Psoas muscle (tissue), 8 donors: ENCODE measurements around the gene HBEGF. TPM values are rescaled to one million over a fixed set of nuclear protein-coding genes. Genes with fewer than 3 reads are reported as not detected.

ENCODE experiments used
- ATAC-seq, 4 donors: fragments of 200-7000 bp; cut with Tn5 transposase; one replicate each; pipeline ENCODE4 v1.9.1; 2020; ENCODE audit warnings: moderate library complexity in 3 of 4, mild to moderate bottlenecking in 2 of 4
- DNase-seq, 2 donors: peaks; one replicate each; pipeline ENCODE4 v3.0.0-alpha.2; 2020
- H3K27ac ChIP-seq: fragments of 200-600 bp; one replicate; pipeline ENCODE4 v1.8.0; 2022
- H3K27me3 ChIP-seq, 3 donors: fragments of 200-600 bp in 1 of 3; one replicate each; pipeline versions ENCODE4 v1.6.1 to v1.8.0; 2013 to 2022; ENCODE audit warnings: low read length in 2 of 3, mild to moderate bottlenecking in 2 of 3, moderate library complexity in 1 of 3; ENCODE audit not compliant: insufficient read depth in 3 of 3
- H3K36me3 ChIP-seq, 2 donors: fragments of 200-600 bp in 1 of 2; one replicate each; pipeline versions ENCODE4 v1.6.1 to v1.8.0; 2013 to 2022; ENCODE audit warnings: low read depth in 1 of 2, mild to moderate bottlenecking in 1 of 2, moderate library complexity in 1 of 2; ENCODE audit not compliant: insufficient read depth in 1 of 2
- H3K4me1 ChIP-seq: fragments of 200-600 bp; one replicate; pipeline ENCODE4 v1.8.0; 2022
- H3K4me3 ChIP-seq: fragments of 200-600 bp; one replicate; pipeline ENCODE4 v1.8.0; 2022; ENCODE audit warnings: mild to moderate bottlenecking
- H3K9me3 ChIP-seq: fragments of 200-600 bp; one replicate; pipeline ENCODE4 v1.8.0; 2022
- CTCF ChIP-seq: fragments of 200-600 bp; IDR thresholded peaks from one replicate; pipeline ENCODE4 v1.8.0; 2022; ENCODE audit warnings: antibody characterized with exemption
- WGBS, 3 donors: extraction: QIAGEN DNeasy Blood & Tissue Kit; methylation state at CpG; one replicate each; pipeline versions ENCODE4 v1.1.6 to v1.1.7; 2013; 5-methylcytosine and 5-hydroxymethylcytosine counted together
- intact Hi-C, 2 donors: fragments of 100-400 bp; cut with DNase I; formaldehyde crosslinking; loops; one replicate each; pipeline versions ENCODE4 v1.11.0 to v1.14.2; 2022
- polyA plus RNA-seq, 3 donors: library from polyadenylated mRNA; stranded (reverse); fragments of 200-250 nt; gene quantifications; one replicate each; pipeline ENCODE4 v1.2.3, GENCODE V29; 2013
- total RNA-seq, 4 donors: library from RNA; stranded (reverse); fragmentation: NEBNext Ultra II Directional in 2 of 4; extraction: Animal tissue kit (Norgen Biotek cat#: 25700) in 2 of 4; gene quantifications; one replicate each; pipeline versions ENCODE4 v1.2.1 to v1.2.4, GENCODE V29; 2021 to 2023
- donor health status: healthy with polysubstance abuse.
- donor health status: DM: no; HTN: no; CAD: no; lungs with moderate emphysema.
- donor health status: Bipolar disorder and iron deficiency.
- donor health status: healthy.
- donor health status: DM: yes; HTN: yes; CAD: no.
- donor health status: DM: no; HTN: no; CAD: no.
- donor health status: DM: no; HTN: no; CAD: no.
- donor health status: DM: yes; HTN: yes; CAD: no.

The HBEGF gene
- total and polyA plus RNA-seq, 7 donors: 14.5 to 60.8 (median 33.5) TPM

- WGBS, 3 donors: 21 to 35% (median 26%) methylated on average over 5 of the region's 5 CpGs
- intact Hi-C loops: loop anchor here (5.0 to 10.0 kb wide), 4 partner anchors 35 to 55 kb away; no protein-coding TSS in a partner anchor
- ATAC-seq: no peak
Measured at GRCh38 chr5:140297283-140297682, 49.1 kb downstream of the HBEGF start.

GRCh38 chr5:140296289-140296688, 50.1 kb downstream of the HBEGF start:
- Histone ChIP-seq H3K36me3 (peaks cover 0 to 25% of the 10 kb centered on the region in 2 donors), H3K4me1 (peaks cover 83% of the 10 kb centered on the region), H3K9me3 (no peaks in the 10 kb centered on the region), H3K4me3 (no peak overlapping the region), H3K27me3 (no peaks in the 10 kb centered on the region), H3K27ac (peak overlapping the region; percentile 83)
- ATAC-seq: no peak
- intact Hi-C loops: loop anchor here (5.0 to 10.0 kb wide), 4 partner anchors 34 to 54 kb away; no protein-coding TSS in a partner anchor
- TF ChIP-seq CTCF: no peak
- DNase-seq: no peak
- WGBS, 3 donors: 84 to 88% (median 86%) methylated on average over 3 of the region's 3 CpGs

More at GRCh38 chr5:140297283-140297682, 49.1 kb downstream of the HBEGF start:
- Histone ChIP-seq H3K9me3 (no peaks in the 10 kb centered on the region), H3K4me1 (peaks cover 82% of the 10 kb centered on the region), H3K36me3 (peaks cover 0 to 25% of the 10 kb centered on the region in 2 donors), H3K27me3 (no peaks in the 10 kb centered on the region), H3K27ac (peak overlapping the region; percentile 83), H3K4me3 (no peak overlapping the region)
- no peak for TF ChIP-seq CTCF
- no peak for DNase-seq

- 2 to 10% (median 3%) methylated on average over 1 of the region's 1 CpG for WGBS, 3 donors
- no peak for DNase-seq
- Histone ChIP-seq H3K9me3 (no peaks in the 10 kb centered on the region), H3K4me1 (peaks cover 81% of the 10 kb centered on the region), H3K27me3 (no peaks in the 10 kb centered on the region), H3K27ac (peak overlapping the region; percentile 83), H3K4me3 (no peak overlapping the region), H3K36me3 (peaks cover 0 to 24% of the 10 kb centered on the region in 2 donors)
- intact Hi-C loops: loop anchor here (5.0 to 10.0 kb wide), 4 partner anchors 33 to 53 kb away; no protein-coding TSS in a partner anchor
- TF ChIP-seq CTCF: no peak
- ATAC-seq: peak; percentile 94 to 98 (median 97)
Measured at GRCh38 chr5:140295414-140295813, 51.0 kb downstream of the HBEGF start.

- 20 to 45% (median 30%) methylated on average over 2 of the region's 2 CpGs for WGBS, 3 donors
- Histone ChIP-seq H3K9me3 (no peaks in the 10 kb centered on the region), H3K36me3 (peaks cover 0 to 18% of the 10 kb centered on the region in 2 donors), H3K27ac (peak overlapping the region; percentile 83), H3K4me1 (peaks cover 87% of the 10 kb centered on the region), H3K4me3 (no peak overlapping the region), H3K27me3 (no peaks in the 10 kb centered on the region)
- intact Hi-C loops: loop anchor here (5.0 to 10.0 kb wide), 4 partner anchors 32 to 52 kb away; no protein-coding TSS in a partner anchor
- ATAC-seq: no peak
- TF ChIP-seq CTCF: no peak
- DNase-seq: no peak
Measured at GRCh38 chr5:140294753-140295152, 51.6 kb downstream of the HBEGF start.

GRCh38 chr5:140293849-140294100, 52.6 kb downstream of the HBEGF start:
- 38 to 57% (median 51%) methylated on average over 1 of the region's 1 CpG for WGBS, 3 donors
- peak overlapping the region; percentile 6 for H3K4me3 ChIP-seq
- intact Hi-C loops: loop anchor here in 1 of 2 donors (10.0 kb wide), 1 partner anchor 49 kb away; no protein-coding TSS in a partner anchor
- H3K36me3 ChIP-seq: peaks cover 0 to 8% of the 10 kb centered on the region in 2 donors
- no peaks in the 10 kb centered on the region for H3K9me3 ChIP-seq
- ATAC-seq (no peak), DNase-seq (no peak)
- no peaks in the 10 kb centered on the region for H3K27me3 ChIP-seq
- no peak for TF ChIP-seq CTCF
- H3K27ac ChIP-seq: peak overlapping the region; percentile 83
- peaks cover 88% of the 10 kb centered on the region for H3K4me1 ChIP-seq
